SU-DHL-6 (cell line): ENCODE data around the gene NFKBIA.

Source experiments
- CTCF ChIP-seq: fragments of 200-600 bp; sonication (generic); IDR thresholded peaks from one replicate; pipeline ENCODE4 v1.5.1; 2017; ENCODE audit warnings: antibody characterized with exemption, mild to moderate bottlenecking, low read length, moderate library complexity; ENCODE audit not compliant: insufficient read depth, poor library complexity, severe bottlenecking
- EZH2phosphoT487 ChIP-seq: fragments of 200-600 bp; sonication (generic), shearing (Covaris generic); conservative IDR thresholded peaks from 2 replicates; pipeline ENCODE4 v1.6.1; 2018; ENCODE audit warnings: mild to moderate bottlenecking, antibody characterized with exemption, low read length, moderate library complexity, mixed read lengths

GRCh38 chr14:35352274-35353233, 52.0 kb downstream of the NFKBIA start:
- TF ChIP-seq CTCF: no peak
- no peak for TF ChIP-seq EZH2phosphoT487
